GM19035 (cell line): Measurements from ENCODE around the gene OVOL3.
"Not testable (repeated sequence)": the region's sequence is repeated elsewhere in the genome, so short reads cannot be mapped to it uniquely, and the experiment has no call there.

ENCODE experiments used
- ATAC-seq: cut with Tn5 transposase; IDR thresholded peaks from one replicate; pipeline ENCODE4 v1.9.1; 2021; ENCODE audit not compliant: unreplicated experiment

OVOL3 gene

DNA sequence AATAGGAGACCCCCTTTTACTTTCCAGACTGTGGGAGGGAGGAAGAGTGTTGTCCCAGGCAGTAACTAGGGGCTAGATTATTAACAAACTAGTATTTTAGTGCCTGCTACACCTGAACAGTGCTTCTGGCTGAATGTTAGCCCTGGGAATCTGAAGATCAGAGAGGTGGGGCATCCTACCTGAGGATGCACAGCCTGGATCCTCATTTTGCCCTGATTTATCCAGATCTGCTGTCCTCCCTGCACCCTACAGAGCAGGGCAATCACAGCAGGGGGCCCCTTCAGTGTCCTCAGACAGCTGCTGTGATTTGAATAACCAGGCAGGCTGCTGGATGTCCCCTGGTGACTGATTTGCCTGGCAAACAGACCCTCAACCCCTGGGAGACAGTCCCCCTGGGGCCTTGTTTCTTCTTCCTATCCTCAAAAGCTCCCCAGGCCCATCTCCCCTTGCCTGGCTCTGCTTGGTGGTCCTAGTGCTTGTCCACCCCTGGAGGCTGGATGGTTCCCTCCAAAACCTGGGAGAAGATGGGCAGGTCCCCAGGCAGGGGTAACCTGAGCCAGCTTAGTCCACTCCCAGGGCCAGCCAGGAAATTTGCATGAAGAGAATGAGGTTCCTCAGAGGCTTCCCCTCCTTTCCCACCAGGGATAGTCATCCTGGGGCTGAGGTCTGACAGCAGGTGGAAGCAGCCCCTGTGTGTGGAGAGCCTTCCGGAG lies at the start of gene OVOL3:
Gene OVOL3, plus strand, starts transcription at position 657 of the 713 bp plus-strand sequence. CDS start 60 bp downstream, outside the sequence.
- ATAC-seq, result no peak

DNA sequence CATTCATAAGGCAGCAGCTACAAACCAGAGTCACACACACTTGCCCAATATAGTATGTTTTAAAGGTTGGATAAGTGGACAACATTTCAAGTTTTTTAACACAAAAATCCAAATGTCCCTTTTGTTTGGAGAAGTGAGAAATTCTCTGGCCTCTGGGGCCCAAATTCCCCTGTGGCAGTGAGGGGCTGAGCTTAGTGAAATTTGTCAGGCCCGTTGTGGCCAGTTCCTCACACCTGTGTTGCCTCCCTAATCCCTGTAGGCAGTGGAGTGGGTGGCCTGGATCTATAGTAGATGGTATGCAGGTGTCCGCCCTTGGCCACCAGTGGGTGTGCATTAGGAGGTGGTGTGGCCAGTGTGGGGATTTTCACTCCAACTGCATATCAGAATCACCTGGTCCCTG lies 49.6 kb upstream of the OVOL3 start:
- no peak for ATAC-seq

DNA sequence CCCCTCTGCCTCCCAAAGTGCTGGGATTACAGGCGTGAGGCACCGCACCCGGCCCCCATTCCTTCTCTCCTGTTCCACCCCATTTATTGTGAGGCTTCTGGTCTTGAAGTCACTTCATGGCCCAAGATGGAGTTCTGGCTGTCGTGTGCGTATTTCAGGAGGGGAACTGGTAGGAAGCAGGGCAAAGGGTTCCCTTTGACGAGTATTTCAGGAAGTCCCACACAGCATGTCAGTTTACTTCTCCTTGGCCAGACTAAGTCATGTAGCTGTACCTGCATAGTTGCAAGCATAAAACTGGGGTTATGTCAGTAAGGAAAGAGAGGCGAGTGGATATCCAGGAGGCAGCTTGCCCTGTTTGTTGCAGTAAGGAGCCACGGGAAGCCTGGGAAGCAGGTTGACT lies 46.1 kb upstream of the OVOL3 start:
- no peak for ATAC-seq

DNA sequence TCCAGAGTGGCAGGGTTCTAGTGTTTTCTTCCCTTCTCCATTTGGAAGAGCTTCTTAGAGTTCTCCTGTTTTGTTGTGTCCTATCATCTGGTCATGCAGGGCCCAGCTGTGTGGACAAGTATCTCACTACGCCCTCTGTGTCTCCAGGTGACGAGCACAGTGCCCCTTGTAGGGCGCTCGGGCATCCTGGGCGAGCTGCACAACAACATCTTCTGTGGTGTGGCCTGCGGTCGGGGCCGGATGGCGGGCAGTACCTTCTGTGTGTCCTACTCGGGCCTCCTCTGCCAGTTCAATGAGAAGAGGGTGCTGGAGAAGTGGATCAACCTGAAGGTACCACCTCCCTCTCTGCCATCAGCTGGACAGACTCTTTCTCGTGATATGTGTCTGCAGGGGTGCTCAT lies 43.3 kb upstream of the OVOL3 start:
- ATAC-seq, result no peak

DNA sequence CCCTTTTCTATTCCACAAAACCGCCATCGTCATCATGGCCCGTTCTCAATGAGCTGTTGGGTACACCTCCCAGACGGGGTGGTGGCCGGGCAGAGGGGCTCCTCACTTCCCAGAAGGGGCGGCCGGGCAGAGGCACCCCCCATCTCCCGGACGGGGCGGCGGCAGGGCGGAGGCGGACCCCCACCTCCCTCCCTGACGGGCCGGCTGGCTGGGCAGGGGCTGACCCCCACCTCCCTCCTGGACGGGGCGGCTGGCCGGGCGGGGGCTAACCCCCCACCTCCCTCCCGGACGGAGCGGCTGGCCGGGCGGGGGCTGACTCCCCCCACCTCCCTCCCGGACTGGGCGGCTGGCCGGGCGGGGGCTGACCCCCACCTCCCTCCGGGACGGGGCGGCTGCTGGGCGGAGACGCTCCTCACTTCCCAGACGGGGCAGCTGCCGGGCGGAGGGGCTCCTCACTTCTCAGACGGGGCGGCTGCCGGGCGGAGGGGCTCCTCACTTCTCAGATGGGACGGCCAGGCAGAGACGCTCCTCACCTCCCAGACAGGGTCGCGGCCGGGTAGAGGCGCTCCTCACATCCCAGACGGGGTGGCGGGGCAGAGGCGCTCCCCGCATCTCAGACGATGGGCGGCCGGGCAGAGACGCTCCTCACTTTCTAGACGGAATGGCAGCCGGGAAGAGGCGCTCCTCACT lies 42.0 kb upstream of the OVOL3 start:
- not testable (repeated sequence) for ATAC-seq

DNA sequence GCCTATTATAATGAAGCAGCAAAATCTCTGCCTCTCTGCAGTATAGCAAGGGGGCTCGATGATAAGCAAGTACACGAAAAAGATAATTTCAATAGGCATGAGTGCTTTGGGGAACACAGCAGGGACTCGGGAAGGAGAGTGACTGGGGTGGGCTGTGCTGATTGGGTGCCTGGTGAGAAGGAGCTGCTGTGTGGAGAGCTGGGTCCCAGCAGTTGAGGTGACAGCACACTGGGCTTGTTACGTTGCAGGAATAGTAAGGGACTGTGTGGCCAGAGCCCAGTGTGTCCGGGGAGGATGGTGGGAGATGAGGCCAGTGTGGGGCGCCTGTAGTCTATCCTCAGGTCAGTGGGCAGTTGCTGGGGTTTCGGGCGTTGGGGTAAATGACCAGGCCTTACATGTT lies 38.9 kb upstream of the OVOL3 start:
- ATAC-seq, result no peak

DNA sequence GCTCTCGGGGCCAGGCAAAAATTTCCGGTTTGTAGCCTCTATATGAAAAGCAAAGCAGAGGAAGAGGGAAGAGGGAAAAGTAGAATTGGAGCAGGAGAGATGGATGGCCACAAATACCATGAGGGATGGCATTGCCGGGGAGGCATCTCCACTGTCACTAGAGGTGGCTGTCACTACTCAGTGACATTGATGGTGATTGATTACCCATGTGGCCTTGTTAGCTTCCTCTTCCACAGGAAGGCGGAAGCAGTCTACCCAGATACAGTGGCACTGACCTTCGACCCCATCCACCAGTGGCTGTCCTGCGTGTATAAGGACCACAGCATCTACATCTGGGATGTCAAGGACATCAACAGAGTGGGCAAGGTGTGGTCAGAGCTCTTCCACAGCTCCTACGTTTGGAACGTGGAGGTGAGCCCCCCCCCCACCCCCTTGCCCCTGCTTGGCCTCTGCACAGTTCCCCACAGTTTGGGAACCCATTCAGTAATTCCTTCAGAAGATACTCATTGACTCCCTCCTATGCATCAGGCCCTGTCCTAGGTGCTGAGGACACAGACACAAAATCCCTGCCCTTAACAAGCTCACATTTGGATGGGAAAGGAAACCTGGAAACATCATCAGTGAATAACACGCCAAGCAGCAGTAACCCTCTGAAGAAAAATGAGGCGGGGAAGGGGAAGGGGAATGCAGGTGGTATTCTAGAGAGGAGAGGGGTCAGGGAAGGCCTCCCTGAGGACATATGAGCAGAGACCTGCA lies 37.6 kb upstream of the OVOL3 start:
- ATAC-seq, result no peak

DNA sequence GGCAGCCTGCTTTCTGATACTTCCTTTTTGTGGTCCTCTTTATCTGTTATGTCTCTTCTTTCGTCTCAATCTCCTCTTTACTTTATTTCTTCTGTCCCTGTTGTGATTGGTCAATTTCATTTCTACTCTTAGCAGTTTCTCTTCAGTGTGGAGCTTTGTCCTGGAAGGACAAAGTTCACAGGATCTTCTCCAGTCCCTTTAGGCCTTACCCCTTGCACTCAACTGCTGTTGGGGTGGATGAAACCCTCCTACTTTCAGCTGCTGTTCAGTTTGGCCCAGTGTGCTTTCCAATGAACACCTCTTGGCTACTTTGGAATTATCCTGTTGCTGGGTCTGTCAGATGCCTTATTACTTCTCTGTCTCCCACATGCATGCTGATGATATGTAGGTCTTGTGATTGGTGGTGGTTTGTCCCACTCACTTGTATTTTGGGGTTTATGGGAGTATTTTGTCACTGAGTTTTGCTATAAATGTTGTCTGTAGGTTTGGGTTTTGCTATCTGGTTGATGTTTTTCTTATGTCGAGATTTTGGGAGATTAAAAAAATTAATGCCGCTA lies 31.5 kb upstream of the OVOL3 start:
- ATAC-seq, result no peak

DNA sequence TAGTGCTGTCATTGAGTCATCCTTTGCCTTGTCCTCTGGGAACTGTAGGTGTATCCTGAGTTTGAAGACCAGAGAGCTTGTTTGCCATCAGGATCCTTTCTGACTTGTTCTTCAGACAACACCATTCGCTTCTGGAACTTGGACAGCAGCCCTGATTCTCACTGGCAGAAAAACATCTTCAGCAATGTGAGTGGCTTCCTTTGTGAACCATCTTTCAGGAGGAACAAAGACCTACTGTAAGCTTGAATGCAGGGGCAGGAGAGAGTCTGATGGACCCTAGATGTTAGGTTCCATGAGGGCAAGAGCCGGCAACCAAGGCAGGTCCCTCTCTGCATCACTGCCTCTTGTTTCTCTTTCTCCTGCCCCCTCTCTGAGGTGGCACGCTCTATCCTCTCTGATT lies 29.6 kb upstream of the OVOL3 start:
- ATAC-seq, result no peak

DNA sequence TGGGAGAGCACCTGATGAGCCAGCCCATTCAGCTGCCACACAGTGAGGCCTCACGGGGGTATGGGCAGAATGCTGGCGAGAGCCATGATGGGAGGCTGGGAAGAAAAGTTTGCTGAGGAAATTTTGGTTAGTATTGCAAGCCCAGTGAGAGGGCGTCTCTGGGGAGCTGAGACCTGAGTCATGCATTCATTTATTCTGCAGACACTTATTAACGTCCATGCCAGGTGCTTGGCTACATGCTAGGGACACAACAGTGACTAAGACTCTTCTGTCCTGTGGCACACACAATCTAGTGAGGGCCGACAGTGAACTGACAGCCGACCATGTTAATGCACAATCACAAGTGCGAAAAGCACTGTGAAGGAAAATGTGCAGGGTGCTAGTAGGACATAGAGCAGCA lies 29.0 kb upstream of the OVOL3 start:
- no peak for ATAC-seq

DNA sequence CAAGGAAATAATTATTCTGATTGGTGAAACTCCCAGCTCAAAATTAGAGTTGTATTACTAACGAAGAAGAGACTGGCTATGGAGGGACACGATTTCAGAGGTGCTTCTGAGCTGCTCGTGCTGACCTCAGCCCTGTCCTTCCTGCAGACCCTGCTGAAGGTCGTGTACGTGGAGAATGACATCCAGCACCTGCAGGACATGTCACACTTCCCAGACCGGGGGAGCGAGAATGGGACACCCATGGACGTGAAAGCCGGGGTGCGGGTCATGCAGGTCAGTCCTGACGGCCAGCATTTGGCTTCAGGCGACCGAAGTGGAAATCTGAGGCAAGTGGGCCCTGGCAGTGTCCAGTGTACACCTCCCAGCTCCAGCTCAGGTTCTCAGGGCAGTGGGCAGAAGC lies 28.0 kb upstream of the OVOL3 start:
- no peak for ATAC-seq

DNA sequence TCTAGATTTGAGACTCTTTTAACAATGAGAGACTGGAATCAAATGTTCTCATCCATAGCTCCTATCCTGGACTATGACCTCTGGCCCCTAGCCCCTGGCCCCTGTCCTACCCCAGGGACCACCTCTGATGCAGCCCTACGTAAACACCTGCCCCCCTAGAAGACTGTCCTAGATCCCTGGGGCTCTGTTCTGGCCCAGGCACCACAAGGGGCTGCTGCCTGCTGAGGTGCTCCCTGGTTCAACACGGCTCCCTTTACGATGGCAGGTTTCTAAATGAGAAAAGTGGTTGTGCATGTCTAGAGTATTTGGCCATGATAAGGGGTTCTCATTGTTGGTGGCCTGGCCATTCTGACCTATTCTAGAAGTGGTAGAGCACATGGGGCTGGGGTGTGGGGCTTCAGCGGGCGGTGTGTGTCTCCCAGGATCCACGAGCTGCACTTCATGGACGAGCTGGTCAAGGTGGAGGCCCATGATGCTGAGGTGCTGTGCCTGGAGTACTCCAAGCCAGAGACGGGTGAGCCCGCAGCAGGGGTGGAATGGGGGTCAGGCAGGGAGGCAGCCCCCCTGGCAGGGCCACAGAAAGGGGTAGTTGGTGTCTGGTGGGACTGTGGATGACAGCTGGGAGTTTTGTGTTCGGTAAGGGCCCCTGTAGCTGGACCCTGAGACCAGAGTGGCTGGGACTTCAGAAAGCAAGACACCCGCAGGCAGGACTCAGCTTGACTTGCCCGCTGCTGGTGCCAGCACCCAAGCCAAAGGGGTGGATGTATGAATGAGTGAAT lies 26.5 kb upstream of the OVOL3 start:
- ATAC-seq, result no peak

DNA sequence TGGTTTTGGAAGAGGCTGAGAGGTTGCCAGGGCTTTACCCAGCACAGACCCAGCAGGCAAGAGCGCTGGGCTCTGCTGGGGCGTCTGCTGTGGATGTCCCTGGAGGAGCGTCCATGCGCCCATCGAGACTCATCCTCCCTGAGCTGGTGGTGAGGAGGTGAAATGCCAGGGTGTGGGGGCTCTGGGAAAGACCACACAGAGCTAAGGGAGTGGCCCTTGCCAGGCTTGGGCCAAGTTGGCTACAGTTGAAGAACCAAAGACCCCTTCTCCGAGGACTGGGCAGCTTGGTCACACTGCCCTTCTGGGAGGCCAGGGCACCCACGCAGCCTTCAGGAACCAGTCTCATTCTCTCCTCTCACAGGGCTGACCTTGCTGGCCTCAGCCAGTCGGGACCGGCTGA lies 24.6 kb upstream of the OVOL3 start:
- ATAC-seq, result no peak

DNA sequence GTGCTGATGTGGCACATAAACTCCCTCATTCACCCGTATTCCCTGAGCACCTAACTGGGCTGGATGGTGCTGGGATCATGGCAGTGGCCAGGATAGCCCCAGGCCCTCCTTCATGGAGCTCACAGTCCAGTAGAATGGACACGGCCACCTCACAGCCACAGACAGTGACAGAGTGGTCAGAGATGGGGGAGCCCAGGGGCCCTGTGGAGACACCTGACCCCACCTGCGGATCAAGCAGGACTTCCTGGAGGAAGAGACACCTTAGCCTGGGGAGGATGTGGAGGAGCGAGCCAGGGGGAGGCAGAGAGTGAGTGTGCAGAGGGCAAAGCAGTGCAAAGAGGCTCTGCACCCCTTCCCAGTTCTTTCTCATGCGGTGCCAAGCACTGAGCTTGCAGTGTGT lies 21.1 kb upstream of the OVOL3 start:
- ATAC-seq, result no peak

DNA sequence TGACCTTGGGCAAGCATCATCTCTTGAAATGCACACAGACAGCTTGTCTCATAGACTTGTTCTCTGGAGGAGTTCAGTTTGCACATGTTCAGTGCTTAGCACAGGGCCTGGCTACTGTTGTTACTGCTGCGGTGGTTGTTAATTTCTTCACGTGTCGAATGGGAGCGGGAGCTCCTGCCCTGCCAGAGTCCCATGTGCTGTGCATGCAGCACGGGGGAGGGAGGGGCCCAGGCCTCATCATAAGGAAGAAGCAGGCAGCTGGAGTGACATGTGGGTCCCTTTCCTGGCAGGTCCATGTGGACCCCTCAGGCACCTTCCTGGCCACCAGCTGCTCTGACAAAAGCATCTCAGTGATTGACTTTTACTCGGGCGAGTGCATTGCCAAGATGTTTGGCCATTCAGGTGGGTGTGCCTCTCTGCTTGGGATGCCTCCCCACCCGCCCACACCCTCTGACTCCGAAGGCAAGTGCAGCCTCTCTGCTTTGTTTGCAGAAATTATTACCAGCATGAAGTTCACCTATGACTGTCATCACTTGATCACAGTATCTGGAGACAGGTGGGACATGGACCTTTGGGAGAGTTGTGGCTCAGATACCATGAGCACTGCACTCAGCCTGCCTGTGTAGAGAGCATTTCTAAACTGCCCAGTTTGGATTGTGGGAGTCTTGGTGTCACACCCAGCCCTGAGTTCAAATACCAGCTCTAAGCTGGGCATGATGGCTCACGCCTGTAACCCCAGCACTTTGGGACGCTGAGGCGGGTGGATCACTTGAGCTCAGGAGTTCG lies 19.8 kb upstream of the OVOL3 start:
- ATAC-seq, result no peak

DNA sequence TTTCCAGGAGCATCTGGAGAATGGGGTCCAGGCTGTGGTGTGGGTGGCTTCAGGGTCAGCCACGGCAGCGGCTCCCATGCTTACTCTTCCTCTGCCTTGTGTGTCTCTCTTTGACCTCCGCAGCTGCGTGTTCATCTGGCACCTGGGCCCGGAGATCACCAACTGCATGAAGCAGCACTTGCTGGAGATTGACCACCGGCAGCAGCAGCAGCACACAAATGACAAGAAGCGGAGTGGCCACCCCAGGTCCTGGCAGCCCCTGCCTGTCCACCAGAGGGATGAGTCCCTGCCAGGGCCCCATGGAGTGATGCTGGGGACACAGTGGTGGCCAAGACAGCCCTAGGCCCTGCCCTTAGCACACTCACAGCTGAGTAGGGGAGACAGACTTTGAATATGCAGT lies 18.4 kb upstream of the OVOL3 start:
- ATAC-seq, result no peak

DNA sequence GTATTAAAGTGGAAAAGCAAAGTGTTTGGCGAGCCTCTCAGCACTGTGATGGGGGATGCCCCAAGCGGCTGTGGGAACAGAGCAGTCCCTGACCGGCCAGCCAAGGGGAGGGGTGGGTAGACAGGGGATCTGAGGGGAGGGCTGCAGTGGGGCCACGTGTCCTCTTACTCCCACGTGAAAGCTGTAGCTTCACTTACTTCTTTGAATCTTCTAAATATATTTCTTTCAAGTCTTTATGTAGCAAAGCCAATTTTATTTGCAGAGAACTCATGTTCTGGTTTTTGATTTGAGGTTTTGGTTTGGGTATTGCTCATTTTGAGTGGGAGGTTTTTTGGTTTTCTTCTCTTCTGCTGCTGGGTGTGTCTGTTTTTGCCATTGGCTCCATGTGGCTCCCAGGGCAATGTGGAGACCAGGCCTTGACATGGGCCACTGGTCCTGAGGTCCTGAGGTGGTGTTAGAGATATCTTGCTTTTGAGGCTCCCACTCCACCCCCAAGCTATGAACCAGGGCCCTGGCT lies 17.7 kb upstream of the OVOL3 start:
- ATAC-seq, result no peak

DNA sequence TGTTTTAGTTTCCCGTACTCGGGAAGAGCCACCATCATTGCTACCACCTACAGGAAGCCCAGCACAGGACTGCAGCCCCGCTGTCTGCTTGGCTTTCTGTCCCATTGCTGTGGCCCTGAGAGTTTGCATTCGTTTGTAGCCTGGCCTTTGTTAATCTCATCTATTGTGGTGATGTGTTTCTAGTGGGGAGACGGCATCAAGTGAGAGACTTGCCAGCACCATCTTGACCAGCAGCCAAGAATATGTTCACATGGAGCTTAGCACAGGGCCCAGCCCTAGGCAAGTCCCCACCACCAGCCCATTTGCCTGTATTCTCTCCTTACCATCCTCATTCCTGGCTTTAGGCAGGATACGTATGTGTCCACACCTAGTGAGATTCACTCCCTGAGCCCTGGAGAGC lies 17.3 kb upstream of the OVOL3 start:
- no peak for ATAC-seq

DNA sequence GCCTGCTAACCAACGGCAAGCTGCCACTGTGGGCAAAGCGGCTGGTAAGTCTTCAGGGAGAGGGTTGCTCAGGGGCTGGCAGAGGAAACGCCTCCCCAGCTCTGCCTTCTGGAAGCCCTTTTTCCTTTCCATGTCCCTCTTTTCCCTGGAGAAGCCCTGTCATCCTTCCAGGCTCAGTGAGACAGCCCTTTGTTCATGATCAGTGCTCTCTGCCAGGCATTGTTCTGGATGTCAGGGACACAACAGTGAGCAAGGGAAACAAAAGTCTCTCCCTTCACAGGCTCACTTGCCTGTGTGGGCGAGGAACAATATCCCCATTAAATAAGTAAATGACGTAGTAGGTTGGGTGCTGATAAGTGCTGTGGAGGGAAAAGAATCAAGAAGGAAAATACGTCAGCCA lies 13.9 kb upstream of the OVOL3 start:
- no peak for ATAC-seq

DNA sequence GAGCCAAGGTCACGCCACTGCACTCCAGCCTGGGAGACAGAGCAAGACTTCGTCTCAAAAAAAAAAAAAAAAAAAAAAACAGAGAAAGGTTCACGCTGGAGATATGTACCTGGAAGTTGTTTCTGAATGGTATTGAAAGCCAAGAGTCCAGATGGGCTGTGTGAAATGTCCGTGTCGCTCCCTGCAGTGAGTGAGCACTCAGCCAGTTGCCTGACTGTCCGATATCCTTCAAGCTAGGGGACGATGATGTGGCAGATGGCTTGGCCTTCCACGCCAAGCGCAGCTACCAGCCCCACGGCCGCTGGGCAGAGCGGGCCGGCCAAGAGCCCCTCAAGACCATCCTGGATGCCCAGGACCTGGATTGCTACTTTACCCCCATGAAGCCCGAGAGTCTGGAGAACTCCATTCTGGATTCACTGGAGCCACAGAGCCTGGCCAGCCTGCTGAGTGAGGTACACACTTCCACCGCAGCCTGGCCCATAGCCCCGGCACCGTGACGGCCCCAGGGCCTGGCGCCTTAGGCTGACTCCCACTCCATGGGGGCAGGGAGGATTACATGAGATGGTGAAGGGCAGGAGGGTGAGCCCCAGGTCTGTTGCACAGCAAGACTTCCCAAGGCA lies 11.7 kb upstream of the OVOL3 start:
- no peak for ATAC-seq
